HG03039 (cell line): Measurements from ENCODE around the gene LMAN1.

ENCODE experiments used
- ATAC-seq: cut with Tn5 transposase; IDR thresholded peaks from one replicate; pipeline ENCODE4 v1.9.1; 2021; ENCODE audit warnings: mild to moderate bottlenecking, moderate library complexity; ENCODE audit not compliant: unreplicated experiment

The LMAN1 gene

DNA sequence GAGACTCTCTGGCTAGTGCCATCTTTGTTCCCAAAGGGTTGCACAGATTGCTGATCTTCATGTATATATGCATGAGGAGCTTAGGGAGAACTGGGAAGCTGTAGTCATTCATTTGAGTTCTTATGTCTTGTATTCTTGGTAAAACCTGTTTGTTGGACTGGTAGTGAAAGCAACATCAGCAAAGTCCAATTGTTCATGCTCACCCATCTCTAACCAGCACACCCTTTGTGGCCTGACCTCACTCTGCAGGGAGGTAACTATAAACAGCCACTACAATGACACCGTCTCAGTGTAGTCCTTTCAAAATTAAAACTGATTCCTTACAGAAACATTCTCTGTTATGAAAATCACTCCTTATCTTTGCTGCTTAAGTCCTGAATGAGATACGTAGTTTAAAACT is 13.9 kb upstream of the LMAN1 start:
- no peak for ATAC-seq

DNA sequence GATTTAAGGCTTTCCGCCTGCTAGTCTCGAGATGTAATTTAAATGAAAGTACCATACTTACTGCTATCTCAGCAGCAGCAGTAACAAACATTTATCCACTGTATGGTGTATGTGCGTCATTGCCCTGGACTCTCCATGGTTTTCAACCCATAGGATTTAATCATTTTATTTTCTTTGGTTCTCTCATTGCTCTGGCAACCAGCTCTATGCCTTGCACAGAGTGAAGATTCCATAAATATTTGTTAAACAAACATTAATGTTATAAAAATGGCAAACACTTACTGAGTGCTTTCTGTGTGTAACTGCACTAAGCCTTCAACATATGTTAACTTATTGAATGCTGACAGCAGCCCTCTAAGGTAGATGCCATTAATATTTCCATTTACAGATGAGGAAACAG is 1.3 kb upstream of the LMAN1 start:
- ATAC-seq: no peak

GRCh38 chr18:59359576-59359952 is 499 bp upstream of the LMAN1 start:
- peak; percentile 12 for ATAC-seq

DNA sequence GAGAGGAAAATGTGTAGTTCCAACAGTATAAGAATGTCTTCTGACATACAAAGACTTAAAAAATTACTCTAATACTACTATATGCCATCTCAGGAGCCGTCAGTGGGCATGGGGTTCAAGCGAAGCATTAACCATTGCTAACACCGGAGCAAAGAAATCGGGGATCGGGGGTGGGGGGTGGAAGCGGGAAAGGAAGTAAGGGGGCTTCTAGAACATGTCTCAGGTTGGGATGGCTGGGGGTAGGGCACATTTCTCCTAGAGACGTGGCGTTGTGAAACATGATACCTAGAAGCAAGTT is 702 bp downstream of the LMAN1 start:
- ATAC-seq: no peak

DNA sequence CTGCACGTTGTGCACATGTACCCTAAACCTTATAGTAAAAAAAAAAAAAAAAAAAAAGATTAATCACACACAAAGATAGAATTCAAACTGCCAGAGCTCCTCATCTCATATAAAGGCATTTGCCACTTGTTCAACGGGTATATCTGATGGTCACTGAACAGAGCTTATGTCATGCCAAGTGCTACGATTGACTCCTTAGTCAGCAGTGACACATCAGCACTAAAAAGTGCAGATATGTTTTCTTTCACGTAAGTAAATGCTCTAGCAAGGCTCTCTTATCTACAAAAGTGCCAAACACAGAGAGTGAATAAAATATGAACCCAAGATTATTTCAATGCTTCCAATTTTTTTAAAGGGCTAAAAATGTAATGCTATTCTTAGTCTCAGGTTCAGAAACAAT is 1.1 kb downstream of the LMAN1 start:
- no peak for ATAC-seq

DNA sequence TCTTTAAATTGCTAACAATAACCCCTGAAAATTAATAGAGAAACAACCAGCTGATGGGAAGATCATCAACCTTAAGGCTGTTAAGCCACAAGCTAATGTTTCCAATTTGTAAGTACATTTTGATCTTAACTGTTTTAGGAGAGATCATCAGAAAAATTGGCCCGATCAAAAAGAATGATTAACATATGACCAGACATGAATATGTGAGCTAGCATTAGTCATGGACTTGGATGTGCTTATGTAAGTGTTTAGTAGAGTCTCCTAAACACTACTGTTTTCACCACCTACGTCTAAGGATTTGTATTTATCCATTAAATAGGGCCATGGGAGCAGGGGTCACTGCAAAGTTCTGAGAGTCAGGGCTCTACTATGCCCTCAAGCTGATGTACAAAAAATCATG is 4.3 kb downstream of the LMAN1 start:
- ATAC-seq: no peak

- ATAC-seq: no peak
Observed at GRCh38 chr18:59353079-59353680, 5.9 kb downstream of the LMAN1 start.

DNA sequence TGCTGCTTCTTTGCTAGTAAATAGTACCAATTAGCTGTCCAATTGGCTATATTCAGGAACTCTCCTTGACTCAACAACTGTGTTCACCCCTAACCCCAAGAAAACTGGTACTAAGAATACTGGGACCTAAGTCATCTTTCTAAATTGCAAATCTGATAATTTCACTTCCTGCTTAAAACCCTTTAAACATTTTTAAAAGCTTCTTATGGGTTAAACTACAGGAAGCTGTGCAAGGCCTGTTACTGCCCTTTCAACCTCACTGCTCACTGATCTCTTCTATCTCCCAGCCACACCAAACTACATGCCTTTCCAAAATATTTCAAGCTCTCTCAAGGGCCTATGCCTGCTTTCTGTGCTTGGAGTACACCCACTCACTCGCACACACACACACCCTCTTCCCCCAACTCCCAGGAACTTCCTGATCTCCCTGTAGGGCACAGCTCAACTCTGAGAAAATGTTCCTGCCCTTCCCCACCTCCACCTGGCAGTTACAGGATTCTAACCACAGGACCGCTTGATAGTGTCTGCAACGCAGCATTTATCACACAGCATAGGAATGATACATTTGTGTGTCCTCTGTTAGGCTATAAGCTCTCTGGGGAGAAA is 6.7 kb downstream of the LMAN1 start:
- no peak for ATAC-seq

GRCh38 chr18:59345556-59345955 is 13.5 kb downstream of the LMAN1 start:
- no peak for ATAC-seq

DNA sequence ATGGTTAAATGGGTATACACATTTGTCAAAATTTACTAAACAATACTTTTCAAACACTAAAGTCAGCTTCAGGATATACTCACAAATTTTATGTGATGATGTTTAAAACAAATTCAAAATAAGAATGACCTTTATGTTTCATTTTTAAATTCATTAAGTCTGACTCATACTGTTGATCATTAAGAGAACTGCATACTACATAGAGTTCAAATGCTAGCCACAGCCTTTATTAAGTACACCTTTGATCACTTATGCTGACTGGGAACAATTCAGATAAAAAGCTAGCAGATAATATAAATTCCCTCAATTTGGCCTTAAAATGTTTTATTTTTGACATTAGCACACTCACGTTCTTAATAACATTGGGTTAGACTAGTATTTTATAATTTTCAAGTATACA is 14.1 kb downstream of the LMAN1 start:
- ATAC-seq: no peak

DNA sequence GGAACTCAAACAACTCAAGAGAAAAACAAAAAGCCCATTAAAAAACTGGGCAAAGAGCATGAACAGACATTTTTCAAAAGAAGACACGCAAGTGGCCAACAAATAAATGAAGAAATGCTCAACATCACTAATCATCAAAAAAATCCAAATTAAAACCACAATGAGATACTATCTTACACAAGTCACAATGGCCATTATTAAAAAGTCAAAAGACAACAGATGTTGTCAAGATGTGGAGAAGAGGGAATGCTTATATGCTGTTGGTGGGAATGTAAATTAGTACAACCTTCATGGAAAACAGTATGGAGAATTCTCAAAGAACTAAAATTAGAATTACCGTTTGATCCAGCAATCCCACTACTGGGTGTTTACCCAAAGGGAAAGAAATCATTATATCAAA is 15.1 kb downstream of the LMAN1 start:
- ATAC-seq: no peak

GRCh38 chr18:59340817-59341216 is 18.2 kb downstream of the LMAN1 start:
- no peak for ATAC-seq

GRCh38 chr18:59340312-59340711 is 18.8 kb downstream of the LMAN1 start:
- no peak for ATAC-seq

DNA sequence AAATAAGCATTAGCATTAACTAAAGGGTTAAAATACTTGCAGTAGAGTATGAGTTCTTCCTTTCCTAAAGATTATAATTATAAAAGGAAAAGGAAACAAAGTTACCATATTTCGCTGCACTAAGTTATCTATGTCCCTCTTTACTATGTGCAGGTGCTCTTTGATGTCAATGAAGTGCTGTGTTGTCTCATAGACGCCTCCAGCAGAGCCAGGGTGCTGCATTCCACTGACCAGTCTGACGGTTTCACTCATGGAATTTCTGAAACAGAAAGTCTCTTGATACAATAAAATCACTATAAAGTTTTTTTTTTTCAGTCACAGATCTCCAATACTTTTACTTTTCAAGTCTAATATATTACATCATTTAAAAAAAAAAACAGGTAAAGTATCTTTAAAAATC is 26.1 kb downstream of the LMAN1 start:
- ATAC-seq: no peak

DNA sequence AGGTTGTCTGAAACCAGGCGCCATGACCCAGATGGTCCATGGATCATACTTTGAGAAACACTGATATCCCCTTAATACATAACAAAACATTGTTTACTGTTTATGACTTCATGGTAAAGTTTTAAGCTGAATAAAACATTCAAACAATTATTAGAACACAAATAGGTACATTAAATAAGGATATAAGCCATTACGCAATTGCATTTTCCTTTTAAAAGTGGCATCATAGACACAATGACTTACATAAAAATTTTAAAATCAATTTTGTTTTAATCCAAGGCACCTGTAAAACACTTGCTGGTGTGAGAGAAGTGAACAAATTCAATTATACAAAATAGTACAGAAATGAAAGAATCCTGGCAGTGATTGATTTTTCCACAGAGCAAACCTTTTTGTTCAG is 30.4 kb downstream of the LMAN1 start:
- ATAC-seq: no peak

- no peak for ATAC-seq
Observed at GRCh38 chr18:59325965-59326364, 33.1 kb downstream of the LMAN1 start.

DNA sequence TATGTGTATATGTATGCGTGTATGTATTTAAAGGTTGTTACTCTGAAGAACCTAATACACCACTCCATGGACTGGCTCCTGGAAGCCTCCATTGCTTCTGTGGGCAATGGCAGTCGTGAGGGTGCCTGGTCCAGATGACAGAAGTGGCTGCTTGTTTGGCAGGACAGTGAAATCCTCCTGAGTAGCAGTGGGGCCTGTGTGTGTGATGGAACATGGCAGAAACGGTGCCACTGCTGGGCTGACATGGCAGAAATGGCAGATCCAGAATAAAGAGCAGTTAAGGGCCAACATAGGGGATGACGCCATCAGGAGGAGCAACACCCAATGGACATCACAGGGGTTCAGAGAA is 34.5 kb downstream of the LMAN1 start:
- ATAC-seq: no peak

DNA sequence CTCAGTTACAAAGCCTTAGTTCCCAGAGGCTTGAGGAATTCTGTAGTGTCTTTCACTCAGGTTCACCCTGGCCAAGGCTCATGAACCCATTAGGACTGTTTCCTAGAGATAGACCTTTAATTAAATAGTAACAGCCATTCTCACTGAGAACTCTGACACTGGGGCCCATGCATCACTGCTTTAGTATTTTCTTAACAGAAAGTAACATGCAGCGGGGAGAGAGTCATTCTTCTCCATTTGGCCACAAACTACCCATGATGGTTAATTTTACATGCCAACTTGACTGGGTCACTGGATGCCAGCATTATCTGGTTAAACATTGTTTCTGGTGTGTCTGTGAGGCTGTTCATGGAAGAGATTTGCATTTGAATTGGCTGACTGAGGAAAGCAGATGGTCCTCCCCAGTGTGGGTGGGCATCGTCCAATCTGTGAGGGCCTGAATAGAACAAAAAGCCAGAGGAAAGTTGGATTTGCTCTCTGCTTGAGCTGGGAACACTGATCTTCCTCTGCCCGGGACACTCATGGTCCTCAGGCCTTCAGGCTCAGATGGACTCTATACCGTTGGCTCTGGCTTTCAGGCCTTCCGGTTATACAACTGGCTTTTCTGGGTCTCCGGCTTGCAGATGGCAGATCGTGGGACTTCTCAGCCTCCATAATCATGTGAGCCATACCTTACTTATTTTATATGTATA is 35.0 kb downstream of the LMAN1 start:
- ATAC-seq: no peak

GRCh38 chr18:59318460-59319050 is 40.5 kb downstream of the LMAN1 start, which contains the start of gene CPLX4:
CPLX4 (minus strand) TSS chr18:59318649; CDS start chr18:59318462, 187 bp downstream.
- no peak for ATAC-seq

GRCh38 chr18:59311631-59312030 is 47.4 kb downstream of the LMAN1 start:
- ATAC-seq: no peak

GRCh38 chr18:59308938-59309260 is 50.2 kb downstream of the LMAN1 start:
- ATAC-seq: no peak

- ATAC-seq: peak; percentile 70
Observed at GRCh38 chr18:59308248-59308937, 50.7 kb downstream of the LMAN1 start.
